Measurements from ENCODE around the gene DLX4. TPM values are rescaled to one million over a fixed set of nuclear protein-coding genes. Genes with fewer than 3 reads are reported as not detected.

Gene DLX4
- total RNA-seq, 1 donor from 2014 or later: not detected

DNA sequence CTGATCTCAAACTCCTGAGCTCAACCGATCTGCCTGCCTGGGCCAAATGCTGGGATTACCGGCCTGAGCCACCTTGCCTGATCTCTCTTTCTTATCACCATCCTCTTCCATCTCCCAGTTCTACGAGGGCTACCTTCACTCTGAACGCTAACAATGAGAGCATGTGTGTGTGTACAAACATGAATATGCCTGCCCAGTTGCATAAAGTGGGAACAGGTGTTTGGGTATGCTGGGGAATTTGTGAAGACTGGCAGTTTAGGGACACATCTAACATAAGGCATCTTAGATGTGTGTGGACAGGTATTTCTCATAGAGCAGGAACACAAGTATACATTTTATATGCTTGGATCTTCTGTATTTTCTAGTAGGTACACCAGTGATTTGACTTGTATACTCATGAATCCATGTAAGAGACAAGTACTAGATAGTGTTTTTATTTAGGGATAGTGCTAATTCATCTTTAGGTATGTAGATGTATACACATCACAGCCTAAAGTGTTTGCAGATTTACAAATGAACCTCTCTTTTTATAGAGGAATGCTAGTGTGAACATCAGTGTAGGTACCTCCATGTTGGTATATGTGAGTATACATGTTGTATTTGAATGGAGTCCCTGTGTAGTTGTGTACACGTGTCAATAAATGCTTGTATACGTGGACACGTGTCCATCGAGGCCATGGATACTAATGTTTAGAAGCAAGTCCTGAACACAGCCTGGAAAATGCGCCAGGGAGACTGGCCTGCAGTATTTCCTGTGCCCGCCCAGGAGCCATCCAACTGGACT is 1.2 kb upstream of the DLX4 start:
- FAIRE-seq: no peak

DNA sequence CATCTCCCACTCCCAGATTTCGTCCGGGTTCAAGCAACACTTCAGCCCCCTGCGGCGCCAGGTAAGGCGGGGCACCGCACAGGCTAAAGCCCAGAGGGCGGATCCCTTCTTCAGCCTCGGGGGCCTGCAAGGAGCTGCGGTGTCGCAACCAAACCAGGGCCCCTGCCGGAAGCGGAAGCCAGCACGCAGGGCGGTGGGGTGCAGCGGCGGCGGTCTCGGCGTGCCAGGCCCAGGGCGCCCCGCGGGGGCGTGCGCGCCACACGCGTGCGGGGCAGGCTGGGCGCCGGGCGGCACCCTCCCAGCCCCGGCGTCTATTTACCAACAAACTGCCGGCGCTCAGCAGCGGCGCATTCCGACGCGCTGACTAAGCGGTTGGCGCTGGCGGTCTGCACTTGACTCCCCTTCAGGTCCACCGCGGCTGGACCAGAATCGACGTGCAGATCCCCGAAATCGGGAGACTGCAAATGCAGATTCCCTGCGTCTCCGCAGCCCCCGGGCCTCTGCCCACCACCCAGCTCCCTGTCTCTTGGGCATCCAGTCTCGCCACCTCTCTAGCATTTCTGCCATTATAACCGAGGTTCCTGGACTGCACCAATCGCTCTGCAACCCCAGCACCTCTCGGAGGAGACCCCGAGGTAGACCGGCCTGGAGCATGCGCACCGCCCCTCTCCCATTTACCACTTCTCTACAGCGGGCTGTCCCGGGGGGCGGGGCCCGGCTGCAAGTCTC is 421 bp upstream of the DLX4 start:
- FAIRE-seq: no peak
- peak in 1 of 2 donors; percentile 40 for DNase-seq (ENCODE audit: low spot score in 2 of 2)

More for the DNA sequence above, 1.2 kb upstream of the DLX4 start:
- DNase-seq (ENCODE audit: low spot score in 2 of 2): peak in 1 of 2 donors; percentile 29

DNA sequence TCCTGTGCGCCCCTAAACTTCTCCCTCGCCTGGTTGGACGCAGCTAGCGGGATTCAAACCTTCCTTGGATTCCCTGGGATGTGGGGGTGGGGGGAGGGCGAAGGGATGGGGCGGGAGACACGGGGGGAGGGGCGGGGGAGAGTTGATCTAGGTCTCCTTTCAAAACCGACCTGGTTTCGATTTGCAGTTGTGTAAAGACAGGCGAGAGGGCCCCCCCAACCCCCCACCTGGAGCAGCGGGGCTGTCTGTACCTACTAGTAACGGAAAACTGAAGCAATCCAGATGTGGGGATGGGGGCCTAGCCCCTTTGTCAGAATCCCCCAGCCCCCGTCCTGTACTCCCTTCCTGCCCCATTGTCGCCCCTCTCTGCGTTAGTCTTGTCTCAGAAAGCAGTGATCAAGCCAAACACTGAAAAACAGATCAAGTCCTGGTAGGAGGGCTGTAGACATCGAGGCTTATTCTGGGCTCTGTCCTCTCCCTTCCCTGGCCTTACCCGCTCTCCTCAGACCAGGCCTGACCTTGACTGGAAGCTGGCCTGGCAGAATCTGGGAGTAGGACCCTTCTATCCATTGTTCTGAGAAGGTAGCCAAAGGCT is 902 bp downstream of the DLX4 start:
- no peak for FAIRE-seq
- DNase-seq (ENCODE audit: low spot score in 2 of 2): peak in 1 of 2 donors; percentile 24

DNA sequence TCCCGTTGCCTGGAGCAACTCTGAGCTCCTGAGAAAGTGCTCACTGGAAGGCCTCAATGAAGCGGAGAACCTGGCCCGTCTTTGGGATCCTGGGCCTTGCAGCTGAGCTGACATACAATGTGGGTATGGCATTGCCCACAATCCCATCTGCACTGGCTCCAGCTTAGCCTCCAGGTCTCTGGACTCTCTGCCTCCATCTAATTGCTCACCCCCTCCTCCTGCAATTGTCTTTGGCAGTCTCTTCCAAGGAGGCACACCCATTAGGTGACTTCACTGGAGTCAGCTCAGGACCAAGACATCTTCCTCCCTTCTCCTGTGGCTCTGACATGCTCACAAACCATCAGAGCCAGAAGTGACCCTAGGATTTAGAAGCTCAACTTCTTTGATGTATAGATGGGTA is 1.5 kb downstream of the DLX4 start:
- peak in 1 of 2 donors; percentile 28 for DNase-seq (ENCODE audit: low spot score in 2 of 2)
- FAIRE-seq: no peak

DNA sequence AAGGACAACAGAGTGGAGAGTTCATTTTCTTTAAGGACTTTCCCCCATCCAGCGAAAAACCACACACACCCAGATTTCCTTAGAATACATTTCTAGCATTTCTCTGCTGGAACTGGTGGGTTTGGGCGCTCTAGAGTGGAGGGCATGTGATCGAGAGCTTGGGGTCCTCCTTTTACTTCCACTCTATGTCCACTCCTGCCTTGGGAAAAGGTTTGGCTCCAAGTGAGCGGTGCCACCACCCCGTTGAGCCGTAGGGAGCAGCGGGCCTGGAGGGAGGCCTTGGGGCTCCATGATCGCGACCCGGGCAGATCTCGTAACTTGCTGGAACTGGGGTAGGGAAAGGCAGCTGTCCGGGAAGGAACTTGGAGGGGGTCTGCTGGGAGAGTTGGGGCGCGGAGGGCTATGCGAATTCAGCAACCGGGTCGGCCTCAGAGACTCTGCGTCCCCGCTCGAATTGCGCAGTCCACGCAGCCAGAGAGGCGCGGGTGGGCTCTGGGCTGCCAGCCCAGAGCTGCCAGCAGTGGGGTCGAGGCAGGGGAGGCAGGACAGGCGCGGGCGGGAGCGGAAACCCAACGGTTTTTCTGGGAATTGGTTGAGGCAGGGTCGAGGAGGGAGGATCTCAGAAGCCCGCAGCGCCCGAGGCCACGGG is 2.3 kb downstream of the DLX4 start:
- FAIRE-seq (no peak), DNase-seq (ENCODE audit: low spot score in 2 of 2) (no peak)

DNA sequence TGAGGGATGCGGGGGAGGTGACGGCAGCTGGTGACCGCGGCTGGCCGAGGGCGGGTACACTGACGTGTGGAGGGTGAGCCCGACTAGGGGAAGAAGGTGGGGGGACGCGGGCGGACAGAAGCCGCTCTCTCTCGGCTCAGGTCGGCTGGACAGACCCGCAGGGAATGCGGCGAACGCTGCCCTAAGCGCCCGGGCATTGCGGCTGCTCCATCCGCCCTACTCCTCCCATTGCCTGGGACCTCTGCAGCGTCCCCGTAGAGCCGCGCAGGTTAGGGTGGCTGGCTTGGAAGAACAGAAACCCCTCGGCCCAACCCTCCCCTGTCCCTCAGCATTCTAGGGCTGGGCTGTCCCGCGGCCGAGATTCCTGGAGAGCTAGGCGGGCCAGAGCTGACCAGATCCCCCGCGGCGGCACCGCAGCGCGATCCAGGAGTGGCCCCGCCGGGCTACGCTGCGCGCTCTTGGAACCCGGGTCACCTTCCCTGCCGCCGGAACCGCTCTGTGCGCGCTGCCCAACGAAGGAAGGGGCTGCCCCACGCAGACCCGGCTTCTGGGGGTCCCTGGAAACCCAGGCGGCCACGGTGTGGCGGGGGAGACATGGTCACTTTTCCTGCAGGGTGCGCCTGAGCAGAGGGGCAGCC is 3.0 kb downstream of the DLX4 start:
- DNase-seq (ENCODE audit: low spot score in 2 of 2) (peak in 1 of 2 donors; percentile 49), FAIRE-seq (no peak)

DNA sequence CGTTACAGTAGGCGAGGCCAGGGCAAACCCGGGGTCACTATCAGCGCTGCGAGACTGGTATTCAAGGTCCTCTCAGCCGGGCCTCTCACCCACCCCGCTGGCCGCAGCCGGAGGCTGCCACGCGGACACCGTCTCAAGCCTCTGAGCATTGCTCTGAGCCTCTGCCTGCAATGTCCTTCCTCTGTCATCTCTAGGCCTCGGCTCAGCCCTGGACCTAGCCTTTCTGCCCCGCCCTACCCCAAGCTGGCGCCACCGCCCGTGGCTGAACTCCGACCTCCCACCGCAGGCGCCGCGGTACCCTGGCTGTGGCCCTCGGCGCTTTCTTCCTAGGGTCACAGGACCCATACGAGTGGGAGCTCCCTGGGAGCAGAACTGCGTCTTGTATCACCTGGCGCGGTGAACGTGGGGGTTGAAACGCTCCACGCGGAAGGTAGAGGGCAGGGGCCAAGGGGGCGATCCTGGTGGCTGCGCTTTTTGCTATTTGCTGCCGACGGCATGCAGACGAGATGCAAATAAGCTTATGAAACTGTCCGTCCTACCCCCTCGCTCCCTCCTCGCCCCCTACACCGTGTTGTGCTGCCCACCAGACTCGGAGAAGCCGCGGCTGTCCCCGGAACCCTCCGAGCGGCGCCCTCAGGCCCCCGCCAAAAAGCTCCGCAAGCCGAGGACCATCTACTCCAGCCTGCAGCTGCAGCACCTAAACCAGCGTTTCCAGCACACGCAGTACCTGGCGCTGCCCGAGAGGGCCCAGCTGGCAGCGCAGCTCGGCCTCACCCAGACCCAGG is 3.7 kb downstream of the DLX4 start:
- FAIRE-seq (no peak), DNase-seq (ENCODE audit: low spot score in 2 of 2) (no peak)

DNA sequence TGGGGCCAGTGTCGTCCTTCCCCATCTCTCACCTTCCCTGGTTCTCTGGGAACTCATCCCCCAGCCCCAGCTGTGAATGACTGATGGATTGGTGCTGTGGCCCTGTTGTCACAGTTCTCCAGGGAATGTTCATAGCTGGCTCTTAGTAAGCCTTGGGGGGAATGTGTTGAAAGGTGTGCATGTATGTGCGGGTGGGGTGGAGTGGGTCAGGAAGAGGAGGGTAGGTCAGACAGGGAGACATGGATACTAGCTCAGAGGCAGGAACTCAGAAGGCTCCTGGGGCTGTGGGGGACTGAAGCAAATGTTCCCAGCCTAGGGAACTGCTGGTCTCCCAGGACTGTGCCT is 4.3 kb downstream of the DLX4 start:
- DNase-seq (ENCODE audit: low spot score in 2 of 2): no peak
- no peak for FAIRE-seq

DNA sequence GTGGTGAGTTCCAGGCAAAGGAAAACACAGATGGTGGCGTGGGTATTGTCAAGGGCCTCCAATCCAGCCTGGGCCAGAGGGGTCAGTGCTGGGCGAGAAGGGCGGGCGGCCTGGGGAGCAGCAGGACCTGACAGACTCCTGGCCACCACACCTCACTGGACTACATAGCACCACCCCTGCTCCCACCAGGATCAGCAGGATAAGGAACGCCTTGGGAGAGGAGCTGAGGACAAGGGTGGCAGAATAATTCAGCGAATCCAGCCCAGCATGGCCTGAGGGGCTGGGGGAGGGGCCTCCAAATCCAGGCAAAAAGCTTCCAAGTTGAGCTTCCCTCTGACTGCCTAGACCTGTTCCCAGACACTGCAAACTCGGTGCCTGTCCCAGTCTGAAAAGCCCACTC is 6.5 kb downstream of the DLX4 start:
- no peak for FAIRE-seq
- no peak for DNase-seq (ENCODE audit: low spot score in 2 of 2)

DNA sequence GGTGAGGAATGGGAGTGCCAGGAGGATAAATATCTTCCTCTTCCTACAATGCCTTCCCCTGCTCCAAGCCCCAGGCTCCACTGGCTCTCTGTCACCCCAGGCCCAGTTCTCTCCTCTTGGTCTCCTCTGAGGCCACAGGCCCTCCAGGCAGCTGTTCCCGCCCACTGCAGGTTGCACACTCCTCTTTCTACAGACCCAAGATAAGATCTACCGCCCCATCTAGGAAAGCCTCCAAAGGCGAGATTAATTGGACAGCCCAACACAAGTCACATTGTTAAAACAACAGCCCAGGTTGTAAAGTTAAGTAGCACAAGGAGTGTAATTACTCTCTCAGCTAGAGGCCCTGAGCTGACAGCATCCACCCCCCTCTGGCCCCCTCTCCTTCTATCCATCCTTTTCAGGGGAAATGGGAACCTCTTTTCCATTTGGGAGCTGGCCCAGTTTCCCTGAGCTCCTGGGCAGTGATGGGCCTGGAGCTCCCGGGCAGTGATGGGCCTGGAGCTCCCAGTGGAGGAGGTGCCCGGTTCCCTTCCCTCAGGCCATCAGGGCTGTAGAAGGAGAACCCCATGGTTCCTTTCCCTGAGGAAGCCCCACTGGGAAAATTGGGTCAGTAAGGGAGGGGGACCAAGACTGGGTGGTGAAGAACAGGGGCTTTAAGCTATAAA is 7.3 kb downstream of the DLX4 start:
- FAIRE-seq (no peak), DNase-seq (ENCODE audit: low spot score in 2 of 2) (no peak)

DNA sequence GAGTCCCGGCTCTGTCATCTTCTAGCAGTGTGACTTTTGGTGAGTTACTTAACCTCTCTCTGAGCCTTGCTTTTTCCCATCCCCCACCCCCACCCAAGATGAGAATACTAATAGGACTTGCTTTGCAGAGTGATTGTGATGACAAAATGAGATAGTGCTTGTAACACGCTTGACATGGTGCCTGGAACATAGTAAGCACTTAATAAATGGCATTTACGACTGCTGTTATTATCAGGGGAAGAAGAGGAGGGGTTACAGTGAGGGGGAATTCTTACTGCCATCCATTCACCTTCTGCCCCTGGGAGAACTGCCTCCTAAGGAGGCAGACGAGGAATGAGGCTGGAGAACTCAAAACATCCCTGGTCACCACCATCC is 7.8 kb downstream of the DLX4 start:
- FAIRE-seq: no peak
- no peak for DNase-seq (ENCODE audit: low spot score in 2 of 2)

DNA sequence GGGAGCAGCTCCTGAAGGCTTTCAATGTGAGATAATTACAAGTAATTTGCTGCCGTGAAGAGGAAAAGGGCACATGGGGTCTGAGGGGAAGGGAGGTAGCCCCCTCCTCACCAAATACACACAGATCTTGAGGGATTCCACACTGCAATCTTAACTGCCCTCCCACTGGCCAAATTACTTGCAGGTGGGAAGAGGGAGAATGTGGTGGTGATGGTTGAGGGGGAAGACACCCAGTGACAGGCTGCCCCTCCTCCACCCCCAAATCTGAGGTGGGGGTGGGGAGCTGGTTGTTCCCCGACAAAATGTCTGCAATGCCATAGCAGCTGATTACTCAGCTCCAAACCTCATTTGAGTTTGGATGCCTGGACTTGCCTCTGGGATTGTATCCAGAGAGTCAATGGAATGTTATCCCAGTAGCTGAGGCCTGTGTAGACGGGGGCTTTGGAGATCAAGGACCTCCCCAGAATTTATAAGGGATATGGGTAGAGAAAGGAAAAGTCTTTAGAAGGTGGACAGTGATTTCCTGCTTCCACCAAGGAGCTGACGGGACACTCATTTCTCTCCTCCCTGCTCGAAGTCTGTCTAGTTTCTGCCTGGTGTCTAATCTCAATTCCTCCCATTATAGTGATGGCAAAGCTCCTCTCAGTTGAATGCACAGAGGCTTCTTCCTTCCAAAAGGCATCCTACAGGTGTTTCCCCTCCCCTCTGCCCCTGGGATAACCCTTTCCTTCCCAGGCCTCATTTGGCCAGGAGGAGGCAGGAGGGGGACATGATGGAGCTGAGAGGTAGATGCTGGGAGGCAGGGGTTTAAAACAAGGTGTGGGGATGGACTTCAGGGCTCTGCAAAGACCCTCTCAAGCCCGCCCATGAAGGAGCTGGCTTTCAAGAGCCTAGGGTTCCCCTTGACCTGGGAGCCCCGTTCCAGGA is 8.7 kb downstream of the DLX4 start:
- DNase-seq (ENCODE audit: low spot score in 2 of 2) (no peak), FAIRE-seq (no peak)

DNA sequence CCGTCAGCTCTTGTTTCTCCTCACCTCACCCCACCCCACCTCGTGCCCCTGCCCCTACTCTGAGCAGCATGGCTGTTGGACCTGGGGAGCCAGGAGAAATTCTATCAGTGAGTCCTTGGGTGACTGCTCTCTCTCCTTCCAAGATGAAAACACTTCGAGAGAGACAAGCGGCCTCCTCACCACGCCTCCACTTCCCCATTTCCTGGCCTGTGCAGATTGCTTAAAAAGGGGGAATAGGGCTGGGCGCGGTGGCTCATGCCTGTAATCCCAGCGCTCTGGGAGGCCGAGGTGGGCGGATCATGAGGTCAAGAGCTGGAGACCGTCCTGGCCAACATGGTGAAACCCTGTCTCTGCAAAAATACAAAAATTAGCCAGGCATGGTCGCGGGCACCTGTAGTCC is 9.5 kb downstream of the DLX4 start:
- DNase-seq (ENCODE audit: low spot score in 2 of 2) (no peak), FAIRE-seq (no peak)

DNA sequence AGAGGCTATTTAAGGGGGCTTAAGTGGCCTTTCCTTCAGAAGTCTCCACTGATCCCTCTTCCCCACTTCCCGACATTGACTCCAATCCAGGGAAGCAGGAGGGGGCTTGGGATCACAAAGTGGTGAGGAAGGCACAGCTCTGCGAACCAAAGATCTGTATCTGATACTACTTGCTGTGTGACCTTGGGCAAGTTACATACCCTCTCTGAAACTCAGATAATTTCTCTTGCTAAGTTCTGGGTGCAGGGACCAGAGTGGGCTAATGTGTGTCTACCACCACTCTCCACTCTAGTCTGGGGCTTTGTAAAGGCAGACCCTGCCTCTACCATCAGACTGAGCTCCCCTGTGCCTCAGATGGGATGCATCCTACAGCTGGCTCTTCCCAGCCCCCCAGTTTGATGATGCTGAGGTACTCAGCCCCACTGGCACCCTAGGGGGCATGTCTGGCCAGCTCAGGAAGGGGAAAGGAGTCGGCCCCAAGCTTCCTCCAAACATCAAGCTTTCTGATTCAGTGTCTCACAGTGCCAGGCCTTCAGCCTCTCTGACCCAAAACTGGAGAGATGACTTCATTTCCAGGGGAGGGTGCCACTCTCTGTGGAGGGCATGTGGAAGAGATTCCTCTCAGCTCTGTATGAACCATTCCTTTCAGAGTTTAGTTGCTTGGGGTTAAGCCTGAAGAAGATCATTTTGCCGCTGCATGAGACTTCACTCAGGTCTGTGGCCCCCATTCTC is 10.9 kb downstream of the DLX4 start:
- DNase-seq (ENCODE audit: low spot score in 2 of 2) (no peak), FAIRE-seq (no peak)

DNA sequence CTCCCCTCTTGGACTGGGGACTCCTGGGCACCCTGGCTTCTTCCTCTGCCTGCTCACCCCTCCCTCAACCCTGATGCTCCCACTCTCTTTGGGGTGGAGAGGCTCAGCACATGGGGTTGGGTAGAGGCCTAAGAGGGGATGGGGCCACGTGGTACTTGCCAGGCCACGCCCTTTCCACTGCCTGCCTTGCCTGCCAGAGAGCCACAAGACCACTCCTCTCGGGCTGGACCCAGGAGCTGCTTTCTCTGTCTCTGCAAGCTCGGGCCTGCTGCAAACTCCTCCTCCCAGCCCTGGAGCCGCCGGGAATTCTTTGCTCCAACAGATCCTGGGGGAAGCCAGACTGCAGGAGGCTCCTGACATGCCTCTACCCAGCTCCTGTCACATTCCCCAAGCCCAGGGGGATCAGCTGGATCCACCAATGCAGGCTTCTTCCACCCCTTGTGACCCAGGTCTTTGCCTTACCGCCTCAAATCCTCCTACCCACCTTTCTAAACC is 11.8 kb downstream of the DLX4 start:
- DNase-seq (ENCODE audit: low spot score in 2 of 2): no peak
- no peak for FAIRE-seq

DNA sequence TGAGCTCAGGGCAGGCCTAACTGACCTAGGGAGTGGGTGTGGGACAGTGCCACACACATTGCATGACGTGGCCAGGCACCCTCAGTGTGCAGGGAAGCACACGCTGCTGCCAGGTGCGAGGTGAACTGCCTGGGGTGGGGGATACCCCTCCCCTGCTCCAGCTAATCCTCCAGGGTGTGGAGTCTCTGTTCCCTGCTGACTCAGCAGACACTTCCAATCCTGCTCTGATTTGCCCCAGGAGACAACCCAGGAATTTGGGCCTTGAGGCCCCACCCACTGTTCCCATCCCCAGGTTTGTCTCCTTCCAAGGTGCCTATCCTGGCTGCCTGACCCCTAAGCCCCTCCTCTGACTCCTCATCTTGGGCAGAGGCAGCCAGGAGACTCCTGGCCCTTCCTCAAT is 15.3 kb downstream of the DLX4 start:
- DNase-seq (ENCODE audit: low spot score in 2 of 2) (no peak), FAIRE-seq (no peak)

DNA sequence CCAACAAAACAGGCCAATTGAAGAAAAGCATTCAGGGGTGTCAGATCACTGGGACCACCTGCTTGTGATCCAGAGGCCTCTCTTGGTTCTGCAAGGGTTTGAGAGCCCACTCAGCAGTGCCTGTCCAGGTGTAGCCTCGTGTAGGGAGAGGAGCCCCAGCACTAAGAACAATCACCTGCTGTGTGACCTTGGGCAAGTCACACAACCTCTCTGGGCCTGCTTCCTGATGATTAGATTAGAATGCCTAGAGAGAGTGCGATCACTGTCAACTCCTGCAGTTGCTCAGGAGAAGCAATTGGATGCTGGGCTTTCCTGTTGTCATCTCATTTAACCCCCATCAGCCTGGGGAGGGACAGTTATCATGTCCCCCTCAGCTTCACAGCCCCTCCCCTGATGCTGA is 15.8 kb downstream of the DLX4 start:
- FAIRE-seq (no peak), DNase-seq (ENCODE audit: low spot score in 2 of 2) (no peak)

All from frontal cortex (tissue), 4 donors.